HCT116 (cell line): ENCODE measurements around the gene GPC1. TPM values are rescaled to one million over a fixed set of nuclear protein-coding genes. Genes with fewer than 3 reads are reported as not detected.

ENCODE experiments used
- ATAC-seq: fragments of 200-7000 bp; cut with Tn5 transposase; 2 replicates; pipeline ENCODE4 v1.9.1; 2020; ENCODE audit warnings: mild to moderate bottlenecking, moderate library complexity
- BruUV-seq: library from RNA; stranded (reverse); fragments of 400-500 nt; replicated peaks from 2 replicates; lab custom pipeline; 2021; lab: Mats Ljungman, UMichigan
- CTCF ChIA-PET: fragments of 300-600 bp; sonication (Branson Sonifier 250); formaldehyde crosslinking; loops from one replicate; lab custom pipeline; 2021; ENCODE audit warnings: antibody characterized with exemption; lab: Charles Lee
- POLR2A ChIA-PET: fragments of 300-600, 350-600 bp; sonication (Branson Sonifier 250); formaldehyde crosslinking; loops from one replicate; lab custom pipeline; 2021; ENCODE audit warnings: antibody characterized with exemption; lab: Charles Lee
- RAD21 ChIA-PET, 2 experiments: fragments of 300-600 bp; sonication (Branson Sonifier 250); formaldehyde crosslinking; loops; one replicate each; lab custom pipeline; 2023; ENCODE audit warnings: low total read pairs in 2 of 2; ENCODE audit not compliant: uncharacterized antibody in 2 of 2, unreplicated experiment in 2 of 2, low non-redundant PET in 1 of 2; lab: Charles Lee
- DNase-seq: peaks from one replicate; pipeline ENCODE4 v3.0.0-alpha.2; 2010; ENCODE audit warnings: low read depth, low spot score
- H2AFZ ChIP-seq: fragments of 200-600 bp; shearing (Covaris generic), sonication (generic); 2 replicates; pipeline ENCODE4 v1.6.1; 2017; ENCODE audit warnings: low read depth, mixed run types, mixed read lengths, antibody characterized with exemption, low read length; ENCODE audit not compliant: poor library complexity, severe bottlenecking
- H3K27ac ChIP-seq: 2 replicates; pipeline ENCODE4 v1.5.1; 2012; ENCODE audit warnings: low read depth, low read length
- H3K27me3 ChIP-seq: fragments of 200-600 bp; sonication (generic); 2 replicates; pipeline ENCODE4 v1.6.1; 2016; ENCODE audit warnings: mixed run types, low read length, mixed read lengths; ENCODE audit not compliant: insufficient read depth
- H3K36me3 ChIP-seq, 2 experiments: fragments of 200-500 bp in 1 of 2; fragments of 200-600 bp in 1 of 2; sonication (Bioruptor generic) in 1 of 2; sonication (generic) in 1 of 2; 2 replicates each; pipeline versions ENCODE4 v1.5.1 to v1.6.1; 2014 to 2016; ENCODE audit warnings: low read length in 2 of 2, inconsistent platforms in 1 of 2, mixed read lengths in 1 of 2, mixed run types in 1 of 2; ENCODE audit not compliant: insufficient read depth in 2 of 2, control insufficient read depth in 1 of 2
- H3K4me1 ChIP-seq, 2 experiments: fragments of 200-600 bp in 1 of 2; sonication (generic) in 1 of 2; 2 replicates each; pipeline versions ENCODE4 v1.5.1 to v1.6.1; 2012 to 2017; ENCODE audit warnings: low read length in 2 of 2, inconsistent platforms in 1 of 2, mild to moderate bottlenecking in 1 of 2, mixed read lengths in 1 of 2, mixed run types in 1 of 2, moderate library complexity in 1 of 2; ENCODE audit not compliant: insufficient read depth in 2 of 2, control insufficient read depth in 1 of 2
- H3K4me2 ChIP-seq: fragments of 200-600 bp; sonication (generic); 2 replicates; pipeline ENCODE4 v1.6.1; 2017; ENCODE audit warnings: mixed run types, low read length, mixed read lengths
- H3K4me3 ChIP-seq, 2 experiments: fragments of 200-600 bp in 1 of 2; sonication (generic) in 1 of 2; replicated peaks in 1 of 2; 2 replicates each; pipeline ENCODE4 v1.5.1; 2011 to 2016; ENCODE audit warnings: low read length in 2 of 2, control low read depth in 1 of 2, low read depth in 1 of 2, mild to moderate bottlenecking in 1 of 2, mixed read lengths in 1 of 2, mixed run types in 1 of 2
- H3K79me2 ChIP-seq: fragments of 200-600 bp; sonication (generic); 2 replicates; pipeline ENCODE4 v1.6.1; 2017; ENCODE audit warnings: mild to moderate bottlenecking, mixed run types, low read length, moderate library complexity, mixed read lengths; ENCODE audit not compliant: insufficient read depth
- H3K9ac ChIP-seq: fragments of 200-600 bp; sonication (generic); 2 replicates; pipeline ENCODE4 v1.6.1; 2016; ENCODE audit warnings: low read length, mixed read lengths
- H3K9me2 ChIP-seq: fragments of 200-600 bp; sonication (generic), shearing (Covaris generic); 2 replicates; pipeline ENCODE4 v1.6.1; 2017; ENCODE audit warnings: mixed run types, mild to moderate bottlenecking, moderate library complexity; ENCODE audit not compliant: insufficient read depth
- H3K9me3 ChIP-seq, 2 experiments: fragments of 200-500 bp in 1 of 2; fragments of 200-600 bp in 1 of 2; sonication (Bioruptor generic) in 1 of 2; sonication (generic) in 1 of 2; 2 replicates each; pipeline ENCODE4 v1.6.1; 2014 to 2017; ENCODE audit warnings: low read length in 2 of 2, mixed read lengths in 2 of 2, inconsistent platforms in 1 of 2, low read depth in 1 of 2, mild to moderate bottlenecking in 1 of 2, mixed run types in 1 of 2, moderate library complexity in 1 of 2; ENCODE audit not compliant: control insufficient read depth in 1 of 2, insufficient read depth in 1 of 2
- H4K20me1 ChIP-seq: fragments of 200-600 bp; sonication (generic), shearing (Covaris generic); 2 replicates; pipeline ENCODE4 v1.6.1; 2017; ENCODE audit warnings: mixed run types, mild to moderate bottlenecking, moderate library complexity; ENCODE audit not compliant: insufficient read depth
- CEBPB ChIP-seq: IDR thresholded peaks from 2 replicates; pipeline ENCODE4 v1.6.1; 2012; ENCODE audit warnings: low read depth
- ELF1 ChIP-seq: IDR thresholded peaks from 2 replicates; pipeline ENCODE4 v1.6.1; 2012; ENCODE audit warnings: low read depth, borderline replicate concordance
- EZH2 ChIP-seq: fragments of 200-600 bp; sonication (generic); IDR thresholded peaks from 2 replicates; pipeline ENCODE4 v1.6.1; 2017; ENCODE audit warnings: antibody characterized with exemption, mixed run types
- POLR2AphosphoS5 ChIP-seq: IDR thresholded peaks from 2 replicates; pipeline ENCODE4 v1.6.1; 2011; ENCODE audit warnings: mild to moderate bottlenecking, low read depth, low read length, moderate library complexity
- RAD21 ChIP-seq: IDR thresholded peaks from 2 replicates; pipeline ENCODE4 v1.6.1; 2012; ENCODE audit warnings: low read depth, mild to moderate bottlenecking
- YY1 ChIP-seq: IDR thresholded peaks from 2 replicates; pipeline ENCODE4 v1.6.1; 2011; ENCODE audit warnings: low read length, low read depth, moderate library complexity, mild to moderate bottlenecking; ENCODE audit not compliant: insufficient replicate concordance; ENCODE audit errors: extremely low read depth
- intact Hi-C: fragments of 100-400 bp; cut with micrococcal nuclease; formaldehyde crosslinking; loops from 2 replicates; pipeline ENCODE4 v1.10.0; 2022
- total RNA-seq: library from RNA; stranded (reverse); gene quantifications from one replicate; pipeline ENCODE4 v1.2.1, GENCODE V29; 2021; ENCODE audit not compliant: unreplicated experiment
- TF ChIP-seq, protein P1 (sequence below): IDR thresholded peaks from 2 replicates; pipeline ENCODE4 v1.6.1; 2012; ENCODE audit warnings: low read depth
- TF ChIP-seq, protein P2 (sequence below), 3 experiments: fragments of 200-600 bp in 1 of 3; sonication (generic) in 1 of 3; IDR thresholded peaks in 2 of 3; conservative IDR thresholded peaks in 1 of 3; 2 replicates each; pipeline ENCODE4 v1.5.1; 2012 to 2017; ENCODE audit warnings: low read depth in 2 of 3, low read length in 2 of 3, antibody characterized with exemption in 1 of 3, borderline replicate concordance in 1 of 3, control low read depth in 1 of 3, mild to moderate bottlenecking in 1 of 3, mixed read lengths in 1 of 3, mixed run types in 1 of 3, moderate library complexity in 1 of 3; ENCODE audit not compliant: insufficient read depth in 1 of 3

GPC1 gene
- total RNA-seq, 1 experiment from 2014 or later, result 79.1 TPM

DNA sequence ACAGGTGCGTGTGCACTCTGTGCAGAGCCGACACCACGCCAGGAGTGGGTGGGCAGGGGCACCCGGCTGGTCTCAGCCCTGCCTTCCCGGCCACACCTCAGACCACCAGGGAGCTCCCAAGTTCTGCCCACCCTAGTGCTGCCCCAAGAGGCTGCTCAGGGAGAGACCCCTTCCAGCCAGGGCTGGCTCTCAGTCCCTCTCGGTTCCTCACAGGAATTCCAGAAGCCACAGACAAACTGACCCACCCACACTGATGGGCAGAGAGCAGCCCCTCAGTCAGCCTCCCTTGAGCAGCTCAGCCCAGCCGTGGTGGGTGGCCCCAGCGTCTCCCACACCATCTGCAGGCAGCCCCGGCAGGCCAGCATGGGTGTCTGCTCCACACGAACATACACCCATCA is 33.8 kb downstream of the GPC1 start (continued):
- TF ChIP-seq, protein P1, sequence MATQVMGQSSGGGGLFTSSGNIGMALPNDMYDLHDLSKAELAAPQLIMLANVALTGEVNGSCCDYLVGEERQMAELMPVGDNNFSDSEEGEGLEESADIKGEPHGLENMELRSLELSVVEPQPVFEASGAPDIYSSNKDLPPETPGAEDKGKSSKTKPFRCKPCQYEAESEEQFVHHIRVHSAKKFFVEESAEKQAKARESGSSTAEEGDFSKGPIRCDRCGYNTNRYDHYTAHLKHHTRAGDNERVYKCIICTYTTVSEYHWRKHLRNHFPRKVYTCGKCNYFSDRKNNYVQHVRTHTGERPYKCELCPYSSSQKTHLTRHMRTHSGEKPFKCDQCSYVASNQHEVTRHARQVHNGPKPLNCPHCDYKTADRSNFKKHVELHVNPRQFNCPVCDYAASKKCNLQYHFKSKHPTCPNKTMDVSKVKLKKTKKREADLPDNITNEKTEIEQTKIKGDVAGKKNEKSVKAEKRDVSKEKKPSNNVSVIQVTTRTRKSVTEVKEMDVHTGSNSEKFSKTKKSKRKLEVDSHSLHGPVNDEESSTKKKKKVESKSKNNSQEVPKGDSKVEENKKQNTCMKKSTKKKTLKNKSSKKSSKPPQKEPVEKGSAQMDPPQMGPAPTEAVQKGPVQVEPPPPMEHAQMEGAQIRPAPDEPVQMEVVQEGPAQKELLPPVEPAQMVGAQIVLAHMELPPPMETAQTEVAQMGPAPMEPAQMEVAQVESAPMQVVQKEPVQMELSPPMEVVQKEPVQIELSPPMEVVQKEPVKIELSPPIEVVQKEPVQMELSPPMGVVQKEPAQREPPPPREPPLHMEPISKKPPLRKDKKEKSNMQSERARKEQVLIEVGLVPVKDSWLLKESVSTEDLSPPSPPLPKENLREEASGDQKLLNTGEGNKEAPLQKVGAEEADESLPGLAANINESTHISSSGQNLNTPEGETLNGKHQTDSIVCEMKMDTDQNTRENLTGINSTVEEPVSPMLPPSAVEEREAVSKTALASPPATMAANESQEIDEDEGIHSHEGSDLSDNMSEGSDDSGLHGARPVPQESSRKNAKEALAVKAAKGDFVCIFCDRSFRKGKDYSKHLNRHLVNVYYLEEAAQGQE, result no peak
- TF ChIP-seq POLR2AphosphoS5 (no peak), ELF1 (no peak), RAD21 (no peak)

DNA sequence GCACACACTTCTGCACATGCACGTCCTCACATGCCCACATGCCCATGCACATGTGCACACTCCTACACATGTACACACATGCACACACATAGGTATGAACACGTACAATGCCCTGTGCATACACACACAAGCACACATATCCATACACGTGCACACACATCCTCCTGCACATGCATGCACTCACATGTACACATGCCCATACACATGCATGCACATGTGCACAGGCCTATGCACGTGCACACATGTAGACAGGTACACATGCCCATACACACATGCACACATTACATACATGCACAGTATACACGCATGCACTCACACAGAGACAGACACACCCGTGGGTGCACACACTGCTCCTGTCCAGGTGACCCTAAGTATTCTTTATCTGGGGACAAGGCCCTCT is 34.3 kb downstream of the GPC1 start:
- no peaks in the 10 kb centered on the region for H3K79me2 ChIP-seq
- ChIA-PET CTCF (no interaction called here), POLR2A (no interaction called here), RAD21 (no interaction called here)
- no peak overlapping the region for H2AFZ ChIP-seq
- intact Hi-C loops, result no loop called here
- H3K27me3 ChIP-seq, result no peaks in the 10 kb centered on the region
- no peak overlapping the region for H3K9ac ChIP-seq
- no peak for ATAC-seq
- H3K27ac ChIP-seq, result no peak overlapping the region
- H3K4me2 ChIP-seq, result no peak overlapping the region
- no peaks in the 10 kb centered on the region for H3K9me3 ChIP-seq
- no peak for DNase-seq
- no peaks in the 10 kb centered on the region for H3K9me2 ChIP-seq
- BruUV-seq, result no TSS peak
- H3K4me1 ChIP-seq, result no peaks in the 10 kb centered on the region
- TF ChIP-seq EZH2, result no peak
- TF ChIP-seq, protein P2, sequence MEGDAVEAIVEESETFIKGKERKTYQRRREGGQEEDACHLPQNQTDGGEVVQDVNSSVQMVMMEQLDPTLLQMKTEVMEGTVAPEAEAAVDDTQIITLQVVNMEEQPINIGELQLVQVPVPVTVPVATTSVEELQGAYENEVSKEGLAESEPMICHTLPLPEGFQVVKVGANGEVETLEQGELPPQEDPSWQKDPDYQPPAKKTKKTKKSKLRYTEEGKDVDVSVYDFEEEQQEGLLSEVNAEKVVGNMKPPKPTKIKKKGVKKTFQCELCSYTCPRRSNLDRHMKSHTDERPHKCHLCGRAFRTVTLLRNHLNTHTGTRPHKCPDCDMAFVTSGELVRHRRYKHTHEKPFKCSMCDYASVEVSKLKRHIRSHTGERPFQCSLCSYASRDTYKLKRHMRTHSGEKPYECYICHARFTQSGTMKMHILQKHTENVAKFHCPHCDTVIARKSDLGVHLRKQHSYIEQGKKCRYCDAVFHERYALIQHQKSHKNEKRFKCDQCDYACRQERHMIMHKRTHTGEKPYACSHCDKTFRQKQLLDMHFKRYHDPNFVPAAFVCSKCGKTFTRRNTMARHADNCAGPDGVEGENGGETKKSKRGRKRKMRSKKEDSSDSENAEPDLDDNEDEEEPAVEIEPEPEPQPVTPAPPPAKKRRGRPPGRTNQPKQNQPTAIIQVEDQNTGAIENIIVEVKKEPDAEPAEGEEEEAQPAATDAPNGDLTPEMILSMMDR (IDR thresholded peaks at IDR 0.05 in 2 of 3, conservative IDR thresholded peaks at IDR 0.05 in 1 of 3; ENCODE audit: borderline replicate concordance in 1 of 3, insufficient read depth in 1 of 3, low read depth in 2 of 3, low read length in 2 of 3), result no peak
- TF ChIP-seq CEBPB, result no peak
- no peak for TF ChIP-seq YY1
- TF ChIP-seq, protein P1, result no peak
- H4K20me1 ChIP-seq, result no peaks in the 10 kb centered on the region
- H3K36me3 ChIP-seq, result no peaks in the 10 kb centered on the region; a peak in 1 of 4 replicates
- H3K4me3 ChIP-seq, result no peak overlapping the region
